Adrenal gland (tissue), 12 donors: ENCODE data around the gene CACNB4. TPM values are rescaled to one million over a fixed set of nuclear protein-coding genes. Genes with fewer than 3 reads are reported as not detected.

Experiments
- DNase-seq, 7 donors: peaks; one replicate each; pipeline ENCODE4 v3.0.0-alpha.2; 2019 to 2020
- H3K27ac ChIP-seq, 5 donors: fragments of 200-600 bp; sonication (generic) in 4 of 5; 1 replicate in 3 of 5; 2 replicates in 2 of 5; pipeline versions ENCODE4 v1.5.1 to v1.8.0; 2016 to 2020; ENCODE audit warnings: mild to moderate bottlenecking in 1 of 5
- H3K27me3 ChIP-seq: fragments of 200-600 bp; 2 replicates; pipeline ENCODE4 v1.8.0; 2021
- H3K36me3 ChIP-seq, 2 donors: fragments of 200-600 bp; replicated peaks in 1 of 2; 1 replicate in 1 of 2; 2 replicates in 1 of 2; pipeline versions ENCODE4 v1.5.1 to v1.8.0; 2018 to 2022
- H3K4me1 ChIP-seq, 2 donors: fragments of 200-600 bp; replicated peaks in 1 of 2; 1 replicate in 1 of 2; 2 replicates in 1 of 2; pipeline versions ENCODE4 v1.5.1 to v1.8.0; 2018 to 2021
- H3K4me3 ChIP-seq, 4 donors: fragments of 200-600 bp; sonication (generic) in 3 of 4; one replicate each; pipeline ENCODE4 v1.5.1; 2016 to 2018
- H3K9me3 ChIP-seq, 3 donors: fragments of 200-600 bp; sonication (generic) in 1 of 3; replicated peaks in 1 of 3; 1 replicate in 2 of 3; 2 replicates in 1 of 3; pipeline versions ENCODE4 v1.5.1 to v1.8.0; 2016 to 2021
- POLR2A ChIP-seq, 2 donors: fragments of 450-650 bp; IDR thresholded peaks; one replicate each; pipeline ENCODE4 v1.6.1; 2017; ENCODE audit warnings: antibody characterized with exemption in 2 of 2, mild to moderate bottlenecking in 2 of 2, moderate library complexity in 1 of 2
- WGBS, 4 donors: extraction: QIAGEN DNeasy Blood & Tissue Kit in 2 of 4; methylation state at CpG; one replicate each; pipeline versions ENCODE4 v1.1.5 to v1.1.7; 2013 to 2017; 5-methylcytosine and 5-hydroxymethylcytosine counted together
- intact Hi-C, 2 donors: fragments of 100-400 bp; cut with DNase I; formaldehyde crosslinking; loops; one replicate each; pipeline versions ENCODE4 v1.14.1 to v1.15.0; 2022 to 2023
- polyA plus RNA-seq, 3 donors: library from polyadenylated mRNA; stranded (reverse); fragments of 200-250 nt in 2 of 3; fragments of 350-450 nt in 1 of 3; fragmentation: Illumina TruSeq in 1 of 3; extraction: RNeasy Lipid Tissue Mini Kit (QIAGEN cat#74804) in 1 of 3; gene quantifications; one replicate each; pipeline ENCODE4 v1.2.3, GENCODE V29; 2013 to 2014
- total RNA-seq, 9 donors: library from RNA; depleted of rRNA in 4 of 9; stranded (reverse); fragments of >200 nt in 4 of 9; fragments of 120-200 nt in 1 of 9; fragmentation: NEBNext Ultra II Directional in 1 of 9; extraction: Animal tissue kit (Norgen Biotek cat#: 25700) in 1 of 9; gene quantifications; one replicate each; pipeline versions ENCODE4 v1.1.0 to v1.2.4, GENCODE V29; 2013 to 2023
- TF ChIP-seq, protein P1 (sequence below), 6 experiments: fragments of 450-650 bp in 4 of 6; fragments of 200-600 bp in 2 of 6; sonication (generic) in 1 of 6; IDR thresholded peaks; 1 replicate in 5 of 6; 2 replicates in 1 of 6; pipeline versions ENCODE4 v1.5.1 to v1.8.0; 2016 to 2021; ENCODE audit warnings: antibody characterized with exemption in 6 of 6, mild to moderate bottlenecking in 2 of 6, moderate library complexity in 1 of 6
- donor health status: healthy with polysubstance abuse.
- donor health status: Bipolar disorder and iron deficiency.
- donor health status: DM: yes; HTN: yes; CAD: no.
- donor health status: DM: no; HTN: no; CAD: no.
- donor health status: DM: no; HTN: no; CAD: no.
- donor health status: DM: yes; HTN: yes; CAD: no.

CACNB4 gene
- total and polyA plus RNA-seq, 12 donors = 0.60 to 8.5 (median 1.9) TPM

DNA sequence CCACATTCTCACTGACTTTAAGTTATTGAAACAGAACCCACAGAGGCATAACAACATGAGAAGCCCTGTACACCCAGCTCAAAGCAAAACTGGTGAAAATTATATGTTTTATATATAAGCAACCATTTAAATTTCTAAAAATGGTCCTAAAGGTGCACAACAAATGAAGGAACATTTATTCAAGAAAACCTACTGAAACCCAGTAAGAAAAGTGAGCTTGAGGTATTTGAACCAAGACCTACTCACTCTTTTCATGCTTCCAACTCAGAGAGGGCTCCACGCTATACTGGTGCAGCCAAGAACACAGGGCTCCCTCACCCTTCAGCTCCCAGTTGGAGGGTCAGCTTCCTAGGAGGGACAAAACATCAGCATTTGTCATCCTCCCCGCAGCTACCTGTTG is 2.1 kb upstream of the CACNB4 start:
- Histone ChIP-seq H3K4me1 (peaks cover 7 to 23% of the 10 kb centered on the region in 2 donors), H3K27me3 (no peaks in the 10 kb centered on the region), H3K36me3 (no peaks in the 10 kb centered on the region), H3K9me3 (no peaks in the 10 kb centered on the region), H3K27ac (no peak overlapping the region), H3K4me3 (no peak overlapping the region)
- intact Hi-C loops = no loop called here
- DNase-seq = no peak
- TF ChIP-seq, protein P1, sequence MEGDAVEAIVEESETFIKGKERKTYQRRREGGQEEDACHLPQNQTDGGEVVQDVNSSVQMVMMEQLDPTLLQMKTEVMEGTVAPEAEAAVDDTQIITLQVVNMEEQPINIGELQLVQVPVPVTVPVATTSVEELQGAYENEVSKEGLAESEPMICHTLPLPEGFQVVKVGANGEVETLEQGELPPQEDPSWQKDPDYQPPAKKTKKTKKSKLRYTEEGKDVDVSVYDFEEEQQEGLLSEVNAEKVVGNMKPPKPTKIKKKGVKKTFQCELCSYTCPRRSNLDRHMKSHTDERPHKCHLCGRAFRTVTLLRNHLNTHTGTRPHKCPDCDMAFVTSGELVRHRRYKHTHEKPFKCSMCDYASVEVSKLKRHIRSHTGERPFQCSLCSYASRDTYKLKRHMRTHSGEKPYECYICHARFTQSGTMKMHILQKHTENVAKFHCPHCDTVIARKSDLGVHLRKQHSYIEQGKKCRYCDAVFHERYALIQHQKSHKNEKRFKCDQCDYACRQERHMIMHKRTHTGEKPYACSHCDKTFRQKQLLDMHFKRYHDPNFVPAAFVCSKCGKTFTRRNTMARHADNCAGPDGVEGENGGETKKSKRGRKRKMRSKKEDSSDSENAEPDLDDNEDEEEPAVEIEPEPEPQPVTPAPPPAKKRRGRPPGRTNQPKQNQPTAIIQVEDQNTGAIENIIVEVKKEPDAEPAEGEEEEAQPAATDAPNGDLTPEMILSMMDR (IDR thresholded peaks at IDR 0.05) = no peak
- TF ChIP-seq POLR2A (IDR thresholded peaks at IDR 0.05) = no peak
- WGBS, 4 donors = 91 to 100% (median 94%) methylated on average over 2 of the region's 2 CpGs

DNA sequence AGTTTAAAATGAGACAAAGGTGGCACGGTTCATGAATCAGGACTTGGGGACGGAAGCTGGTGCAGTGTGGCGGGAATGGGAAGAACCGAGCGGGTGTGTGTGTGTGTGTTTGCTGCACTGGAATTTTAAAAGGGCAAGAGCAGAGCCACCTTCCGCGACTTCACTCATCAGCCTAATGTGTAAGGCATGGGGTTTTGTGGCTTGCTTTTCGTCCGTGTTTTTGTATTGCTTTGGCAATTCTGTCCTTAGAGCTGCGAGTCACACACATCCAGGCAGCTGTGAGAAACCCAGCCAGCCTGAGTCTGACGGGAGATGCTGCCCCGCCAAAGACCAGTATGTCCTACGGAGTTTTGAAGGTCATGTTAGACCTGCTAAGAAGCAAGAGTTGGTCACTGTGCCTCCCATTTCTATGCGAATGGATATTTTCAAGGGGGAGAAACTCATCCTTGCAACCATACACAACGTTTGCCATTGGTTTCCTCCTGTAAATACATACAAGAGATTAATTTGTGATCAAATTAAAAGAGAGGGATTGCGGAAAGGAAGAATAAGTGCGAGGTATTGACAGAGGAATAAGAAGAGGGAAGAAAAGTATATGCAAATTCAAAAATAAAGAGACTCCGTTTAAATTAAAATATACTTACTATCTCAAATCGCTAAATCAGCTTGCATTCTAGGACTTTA is 665 bp upstream of the CACNB4 start:
- H3K27me3 ChIP-seq = no peaks in the 10 kb centered on the region
- no peak overlapping the region for H3K27ac ChIP-seq
- H3K9me3 ChIP-seq = no peaks in the 10 kb centered on the region
- peak overlapping the region; percentile 29 to 69 (median 48) for H3K4me3 ChIP-seq
- H3K4me1 ChIP-seq = peaks cover 7 to 23% of the 10 kb centered on the region in 2 donors
- no peak for TF ChIP-seq POLR2A (IDR thresholded peaks at IDR 0.05)
- intact Hi-C loops = no loop called here
- no peaks in the 10 kb centered on the region for H3K36me3 ChIP-seq
- peak in 5 of 7 donors; percentile 9 to 24 (median 17) for DNase-seq
- 14 to 18% (median 16%) methylated on average over 19 of the region's 19 CpGs for WGBS, 4 donors

DNA sequence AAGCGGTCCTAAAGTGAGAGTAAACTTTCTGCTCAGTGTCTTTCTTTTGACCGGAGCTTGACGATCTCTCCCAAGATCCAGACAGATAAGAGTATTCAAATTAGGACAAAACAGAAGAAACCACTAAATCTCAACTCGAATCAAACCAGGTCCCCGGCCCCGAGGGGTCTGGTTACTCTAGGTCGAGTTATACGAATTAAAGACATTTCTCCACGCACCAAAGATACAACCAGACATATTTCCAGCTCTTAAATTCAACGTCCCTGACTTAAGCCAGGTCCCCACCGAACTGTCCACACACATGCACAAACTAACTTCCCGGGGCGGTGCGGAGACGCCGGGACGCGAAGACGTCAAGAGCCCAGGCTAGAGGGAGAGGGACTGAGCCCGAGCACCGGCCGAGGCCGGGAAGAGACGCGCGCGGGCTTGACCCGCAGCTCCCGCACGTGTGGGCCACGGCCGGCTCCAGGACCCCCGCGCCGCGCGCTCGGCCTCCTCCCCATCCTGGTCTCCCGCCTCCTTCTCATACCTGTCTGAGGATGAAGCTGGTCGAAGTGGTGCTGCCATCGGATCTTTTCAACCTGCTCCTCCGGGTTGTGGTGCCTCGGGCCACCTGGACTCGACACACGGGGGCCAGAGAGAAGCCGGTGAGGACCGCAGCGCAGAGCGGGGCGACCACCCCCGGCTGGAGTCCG is 896 bp downstream of the CACNB4 start:
- H3K4me3 ChIP-seq = peak overlapping the region in 3 of 4 donors; percentile 2 to 69 (median 66)
- intact Hi-C loops = no loop called here
- H3K9me3 ChIP-seq = no peaks in the 10 kb centered on the region
- WGBS, 4 donors = 1% methylated on average over 12 to 52 of the region's 52 CpGs
- no peaks in the 10 kb centered on the region for H3K36me3 ChIP-seq
- TF ChIP-seq POLR2A (IDR thresholded peaks at IDR 0.05) = no peak
- TF ChIP-seq, protein P1 (IDR thresholded peaks at IDR 0.05) = no peak
- H3K27ac ChIP-seq = peak overlapping the region in 3 of 5 donors; percentile 34 to 72 (median 67)
- H3K27me3 ChIP-seq = no peaks in the 10 kb centered on the region
- DNase-seq = peak in 6 of 7 donors; percentile 24 to 63 (median 48)
- peaks cover 7 to 23% of the 10 kb centered on the region in 2 donors for H3K4me1 ChIP-seq

DNA sequence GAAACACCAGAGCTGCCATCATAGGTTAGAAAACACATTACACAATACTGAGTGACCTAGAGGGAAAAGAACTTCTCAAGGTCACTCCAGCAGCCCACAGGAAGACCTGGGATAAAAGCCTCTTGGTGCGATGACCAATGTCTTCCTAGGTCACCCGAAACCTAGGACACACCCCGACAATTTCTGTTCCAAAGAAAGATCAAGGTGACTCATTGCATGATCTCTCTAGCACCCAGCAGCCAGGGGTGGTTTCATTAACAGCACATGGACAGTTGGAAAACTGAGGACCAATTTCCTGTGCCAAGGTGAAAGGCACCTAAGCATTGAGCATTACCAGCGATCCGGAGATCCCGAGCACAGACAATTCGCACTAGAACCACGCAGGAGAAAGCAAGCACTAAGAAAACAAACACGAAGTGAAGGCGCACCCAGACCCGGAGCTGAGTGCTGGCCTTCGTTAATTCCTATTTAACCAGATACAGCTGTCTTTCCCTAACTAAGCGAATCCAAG is 1.5 kb downstream of the CACNB4 start:
- H3K4me1 ChIP-seq = peaks cover 7 to 23% of the 10 kb centered on the region in 2 donors
- H3K36me3 ChIP-seq = no peaks in the 10 kb centered on the region
- peak in 5 of 7 donors; percentile 32 to 61 (median 38) for DNase-seq
- H3K27ac ChIP-seq = peak overlapping the region in 3 of 5 donors; percentile 34 to 72 (median 67)
- H3K4me3 ChIP-seq = peak overlapping the region in 3 of 4 donors; percentile 2 to 69 (median 66)
- TF ChIP-seq, protein P1 (IDR thresholded peaks at IDR 0.05) = no peak
- TF ChIP-seq POLR2A (IDR thresholded peaks at IDR 0.05) = no peak
- no peaks in the 10 kb centered on the region for H3K9me3 ChIP-seq
- H3K27me3 ChIP-seq = no peaks in the 10 kb centered on the region
- WGBS, 4 donors = 5 to 13% (median 9%) methylated on average over 13 of the region's 13 CpGs
- intact Hi-C loops = no loop called here
